A549 treated with AZD9567 at 1 μM for 4 hours (cell line): Measurements from ENCODE around the gene ID3. TPM values are rescaled to one million over a fixed set of nuclear protein-coding genes. Genes with fewer than 3 reads are reported as not detected.

Experiments used
- total RNA-seq: library from RNA; stranded (reverse); fragments of 200-300 nt; extraction: Qiagen RNA extraction; gene quantifications from 5 replicates; pipeline ENCODE4 v1.2.3, GENCODE V29; 2022; ENCODE audit not compliant: insufficient read depth

The ID3 gene, protein sequence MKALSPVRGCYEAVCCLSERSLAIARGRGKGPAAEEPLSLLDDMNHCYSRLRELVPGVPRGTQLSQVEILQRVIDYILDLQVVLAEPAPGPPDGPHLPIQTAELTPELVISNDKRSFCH
- total RNA-seq, result 288 to 441 TPM (median 376 TPM) in 5 replicates

DNA sequence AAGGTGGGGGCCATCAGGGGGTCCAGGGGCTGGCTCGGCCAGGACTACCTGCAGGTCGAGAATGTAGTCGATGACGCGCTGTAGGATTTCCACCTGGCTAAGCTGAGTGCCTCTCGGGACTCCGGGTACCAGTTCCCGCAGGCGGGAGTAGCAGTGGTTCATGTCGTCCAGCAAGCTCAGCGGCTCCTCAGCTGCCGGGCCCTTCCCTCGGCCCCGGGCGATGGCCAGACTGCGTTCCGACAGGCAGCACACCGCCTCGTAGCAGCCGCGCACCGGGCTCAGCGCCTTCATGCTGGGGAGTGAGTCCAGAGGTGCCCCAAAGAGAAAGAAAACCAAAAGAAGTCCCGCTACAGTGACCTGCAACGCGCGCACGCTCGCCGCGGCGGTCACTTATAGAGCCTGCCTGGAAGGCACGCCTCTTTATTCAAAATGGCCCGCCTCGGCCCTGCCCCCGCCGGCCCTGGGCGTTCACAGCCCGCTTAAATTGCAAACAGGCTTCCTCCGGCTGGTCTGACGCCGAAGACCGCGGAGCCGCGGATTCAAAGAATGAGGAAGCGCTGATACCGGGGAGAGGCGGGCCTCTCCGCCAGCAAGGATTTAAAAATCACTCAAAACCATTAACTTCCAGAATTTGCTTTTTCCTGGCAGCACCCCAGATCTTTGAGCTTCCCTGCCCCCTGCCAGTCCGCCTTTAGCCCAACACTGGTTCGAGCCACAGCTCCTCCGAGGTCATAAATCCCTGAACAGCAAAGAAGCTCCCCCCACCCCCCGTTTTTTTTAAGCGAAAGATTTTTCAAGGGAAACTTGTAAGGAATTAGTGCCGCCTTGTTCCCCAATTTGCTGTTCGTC lies at the start of gene ID3:
Gene ID3 (minus strand): TSS at position 366 of the 849 bp plus-strand sequence. CDS start 75 bp downstream, at position 291.

DNA sequence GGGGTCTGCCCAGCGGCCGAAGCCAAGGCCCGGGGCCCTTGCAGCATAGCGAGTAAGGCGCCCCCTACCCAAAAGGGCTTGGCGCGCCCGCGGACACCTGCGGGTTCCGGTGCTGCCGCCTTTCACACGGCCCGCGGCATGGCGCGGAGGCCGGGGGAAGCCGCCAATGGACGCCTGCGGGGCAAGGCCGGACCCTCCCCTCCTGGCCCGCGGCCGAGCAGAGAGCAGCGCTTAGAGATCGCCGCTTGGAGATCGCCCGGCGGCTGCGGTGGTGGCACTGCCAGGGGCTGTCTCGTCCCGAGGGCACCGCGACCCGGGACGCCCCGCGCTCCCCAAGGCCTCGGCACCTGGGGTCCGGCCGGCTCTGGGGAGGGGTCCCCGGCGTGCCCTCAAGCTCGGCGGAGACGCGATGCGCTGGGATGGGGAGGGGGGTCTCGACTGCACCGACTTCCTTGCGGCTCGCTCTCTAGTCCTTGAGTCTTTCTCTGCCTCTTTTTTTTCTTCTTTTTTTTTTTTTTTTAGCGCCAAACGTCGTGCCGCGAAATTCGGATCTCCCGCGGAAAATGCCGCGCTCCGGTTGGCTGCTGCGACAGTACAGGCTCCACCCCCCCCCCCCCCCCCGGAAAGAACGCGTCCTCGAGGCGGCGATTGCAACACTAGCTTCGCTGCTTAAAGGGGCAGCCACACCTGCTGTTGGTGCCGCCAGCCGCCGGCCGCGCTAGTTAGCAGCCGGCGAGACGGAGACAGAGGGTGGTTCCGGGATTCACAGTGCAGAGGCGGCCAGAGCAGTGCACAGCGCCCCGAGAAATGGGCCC lies 28.3 kb downstream of the ID3 start, which contains the start of gene E2F2:
Gene E2F2 (minus strand): TSS at position 487 of the 815 bp plus-strand sequence. CDS start 440 bp downstream, at position 47.

Other genes with a start within 250 kb of the ID3 start
- gene HNRNPR, start 215.2 kb downstream of the ID3 start, total RNA-seq, result 144 to 213 TPM (median 156 TPM) in 5 replicates
- 4.9 to 6.9 TPM (median 4.9 TPM) in 5 replicates for gene ZNF436, start 189.7 kb downstream of the ID3 start, total RNA-seq
- gene TCEA3, start 134.8 kb downstream of the ID3 start, total RNA-seq, result 0.39 to 0.53 TPM (median 0.46 TPM) in 4 of 5 replicates, not detected in the other
- 4.5 to 15.6 TPM (median 6.6 TPM) in 5 replicates for gene ASAP3, start 75.3 kb downstream of the ID3 start, total RNA-seq
- 1.2 to 2.6 TPM (median 2.1 TPM) in 5 replicates for gene E2F2, start 28.3 kb downstream of the ID3 start, total RNA-seq
- gene RPL11, start 132.3 kb upstream of the ID3 start, total RNA-seq, result 1,287 to 1,484 TPM (median 1,441 TPM) in 5 replicates
- 27.9 to 32.8 TPM (median 28.8 TPM) in 5 replicates for gene ELOA, start 184.0 kb upstream of the ID3 start, total RNA-seq
- 28.4 to 40.6 TPM (median 35.0 TPM) in 5 replicates for gene PITHD1, start 218.9 kb upstream of the ID3 start, total RNA-seq
- 55.6 to 74.5 TPM (median 57.7 TPM) in 5 replicates for gene LYPLA2, start 231.6 kb upstream of the ID3 start, total RNA-seq
- 50.1 to 77.4 TPM (median 69.9 TPM) in 5 replicates for gene GALE, start 241.3 kb upstream of the ID3 start, total RNA-seq